Neural progenitor cell (in vitro differentiated cells): ENCODE results near the gene MICALL2. TPM values are rescaled to one million over a fixed set of nuclear protein-coding genes. Genes with fewer than 3 reads are reported as not detected.

Experiments
- DNase-seq: peaks from one replicate; pipeline ENCODE4 v3.0.0-alpha.2; 2016; ENCODE audit warnings: low spot score
- H2AFZ ChIP-seq: fragments of 200-600 bp; sonication (generic); replicated peaks from 2 replicates; pipeline ENCODE4 v1.6.1; 2016; ENCODE audit warnings: antibody characterized with exemption
- H3F3A ChIP-seq: fragments of 200-600 bp; sonication (generic); 2 replicates; pipeline ENCODE4 v1.6.1; 2016; ENCODE audit warnings: antibody characterized with exemption, low read depth
- H3K27ac ChIP-seq: fragments of 200-600 bp; sonication (generic); 2 replicates; pipeline ENCODE4 v1.5.1; 2016; ENCODE audit warnings: mild to moderate bottlenecking
- H3K27me3 ChIP-seq: fragments of 200-600 bp; sonication (generic); 2 replicates; pipeline ENCODE4 v1.6.1; 2016; ENCODE audit warnings: mild to moderate bottlenecking, moderate library complexity
- H3K36me3 ChIP-seq: fragments of 200-600 bp; sonication (generic); 2 replicates; pipeline ENCODE4 v1.5.1; 2016
- H3K4me1 ChIP-seq: fragments of 200-600 bp; sonication (generic); 2 replicates; pipeline ENCODE4 v1.6.1; 2016; ENCODE audit warnings: mixed run types
- H3K4me2 ChIP-seq: fragments of 200-600 bp; sonication (generic); 2 replicates; pipeline ENCODE4 v1.6.1; 2016
- H3K4me3 ChIP-seq: fragments of 200-600 bp; sonication (generic); 2 replicates; pipeline ENCODE4 v1.5.1; 2016
- H3K79me2 ChIP-seq: fragments of 200-600 bp; sonication (generic); 2 replicates; pipeline ENCODE4 v1.6.1; 2016; ENCODE audit warnings: low read depth
- H3K9ac ChIP-seq: fragments of 200-600 bp; sonication (generic); 2 replicates; pipeline ENCODE4 v1.6.1; 2016
- H3K9me3 ChIP-seq: fragments of 200-600 bp; sonication (generic); 2 replicates; pipeline ENCODE4 v1.5.1; 2016; ENCODE audit warnings: low read depth
- H4K20me1 ChIP-seq: fragments of 200-600 bp; sonication (generic); 2 replicates; pipeline ENCODE4 v1.6.1; 2016; ENCODE audit warnings: low read depth
- H3K27ac Mint-ChIP-seq: 3 replicates; pipeline ENCODE4 v1.8.0; 2021; ENCODE audit warnings: mixed read lengths
- H3K27me3 Mint-ChIP-seq: 2 replicates; pipeline ENCODE4 v1.8.0; 2022; ENCODE audit warnings: low read depth, mild to moderate bottlenecking, inconsistent platforms, moderate library complexity, mixed read lengths; ENCODE audit not compliant: insufficient read depth
- H3K36me3 Mint-ChIP-seq: 3 replicates; pipeline ENCODE4 v1.8.0; 2021; ENCODE audit warnings: mixed read lengths
- H3K4me1 Mint-ChIP-seq: 3 replicates; pipeline ENCODE4 v1.8.0; 2021; ENCODE audit warnings: mixed read lengths
- H3K4me3 Mint-ChIP-seq: 3 replicates; pipeline ENCODE4 v1.8.0; 2021; ENCODE audit warnings: mild to moderate bottlenecking, moderate library complexity, mixed read lengths
- H3K9me3 Mint-ChIP-seq: 3 replicates; pipeline ENCODE4 v1.8.0; 2020; ENCODE audit warnings: mixed read lengths
- CTCF ChIP-seq: fragments of 200-600 bp; sonication (generic); IDR thresholded peaks from 2 replicates; pipeline ENCODE4 v1.5.1; 2017; ENCODE audit warnings: antibody characterized with exemption, mild to moderate bottlenecking
- EZH2 ChIP-seq: fragments of 200-600 bp; sonication (generic); IDR thresholded peaks from 2 replicates; pipeline ENCODE4 v1.6.1; 2017; ENCODE audit warnings: antibody characterized with exemption, mild to moderate bottlenecking, moderate library complexity
- EZH2phosphoT487 ChIP-seq: fragments of 200-600 bp; sonication (generic); IDR thresholded peaks from 2 replicates; pipeline ENCODE4 v1.6.1; 2017; ENCODE audit warnings: antibody characterized with exemption
- total RNA-seq: library from RNA; depleted of rRNA; stranded (reverse); fragments of >200 nt; gene quantifications from 2 replicates; pipeline ENCODE4 v1.2.3, GENCODE V29; 2015; ENCODE audit warnings: low replicate concordance

Gene MICALL2
- total RNA-seq, 1 donor from 2014 or later: 6.0 TPM

GRCh38 chr7:1404898-1405548, 54.2 kb downstream of the MICALL2 start:
- peaks cover 38% of the 10 kb centered on the region for H3K27me3 Mint-ChIP-seq
- peaks cover 13% of the 10 kb centered on the region for H3K4me1 Mint-ChIP-seq

GRCh38 chr7:1404460-1404809, 54.8 kb downstream of the MICALL2 start:
- DNase-seq: no peak
- no peaks in the 10 kb centered on the region for H3K9me3 ChIP-seq
- H3K9me3 Mint-ChIP-seq: peaks cover 2% of the 10 kb centered on the region

More at GRCh38 chr7:1404898-1405548, 54.2 kb downstream of the MICALL2 start:
- DNase-seq: peak; percentile 51
- H3F3A ChIP-seq: peaks cover 12% of the 10 kb centered on the region
- no peak overlapping the region for H3K4me3 ChIP-seq
- peaks cover 2% of the 10 kb centered on the region for H3K9me3 Mint-ChIP-seq
- no peak overlapping the region for H3K9ac ChIP-seq
- H3K27ac ChIP-seq: no peak overlapping the region
- H3K27ac Mint-ChIP-seq: no peak overlapping the region
- H2AFZ ChIP-seq: no peak overlapping the region
- TF ChIP-seq EZH2phosphoT487 (no peak), CTCF (no peak), EZH2 (no peak)
- no peaks in the 10 kb centered on the region for H3K9me3 ChIP-seq
- peaks cover 13% of the 10 kb centered on the region for H3K4me1 ChIP-seq
- H3K4me3 Mint-ChIP-seq: no peak overlapping the region
- no peaks in the 10 kb centered on the region for H4K20me1 ChIP-seq
- H3K36me3 ChIP-seq: no peaks in the 10 kb centered on the region
- H3K36me3 Mint-ChIP-seq: no peaks in the 10 kb centered on the region
- H3K79me2 ChIP-seq: no peaks in the 10 kb centered on the region
- H3K27me3 ChIP-seq: peaks cover 99% of the 10 kb centered on the region
- H3K4me2 ChIP-seq: no peak overlapping the region

GRCh38 chr7:1403638-1404459, 55.4 kb downstream of the MICALL2 start:
- H3K27ac ChIP-seq: no peak overlapping the region
- no peaks in the 10 kb centered on the region for H3K9me3 ChIP-seq
- H3K9ac ChIP-seq: no peak overlapping the region
- Mint-ChIP-seq H3K4me3 (peak overlapping the region; percentile 78), H3K9me3 (peaks cover 2% of the 10 kb centered on the region), H3K27me3 (peaks cover 36% of the 10 kb centered on the region), H3K27ac (peak overlapping the region; percentile 88), H3K36me3 (no peaks in the 10 kb centered on the region), H3K4me1 (peaks cover 13% of the 10 kb centered on the region)
- peak overlapping the region; percentile 28 for H3K4me3 ChIP-seq
- H3K4me1 ChIP-seq: peaks cover 13% of the 10 kb centered on the region
- no peaks in the 10 kb centered on the region for H3K79me2 ChIP-seq
- TF ChIP-seq EZH2 (peak; percentile 60), CTCF (no peak)
- peak overlapping the region; percentile 26 for H2AFZ ChIP-seq
- H3K4me2 ChIP-seq: peak overlapping the region; percentile 78
- peak; percentile 66 for DNase-seq
- no peaks in the 10 kb centered on the region for H4K20me1 ChIP-seq
- no peaks in the 10 kb centered on the region for H3K36me3 ChIP-seq
- peaks cover 100% of the 10 kb centered on the region for H3K27me3 ChIP-seq
- peaks cover 12% of the 10 kb centered on the region for H3F3A ChIP-seq

More at GRCh38 chr7:1404460-1404809, 54.8 kb downstream of the MICALL2 start:
- Mint-ChIP-seq H3K27me3 (peaks cover 38% of the 10 kb centered on the region), H3K4me1 (peaks cover 13% of the 10 kb centered on the region), H3K27ac (no peak overlapping the region), H3K36me3 (no peaks in the 10 kb centered on the region), H3K4me3 (peak overlapping the region; percentile 78)
- H3K79me2 ChIP-seq: no peaks in the 10 kb centered on the region
- peak overlapping the region; percentile 28 for H3K4me3 ChIP-seq
- H3F3A ChIP-seq: peaks cover 12% of the 10 kb centered on the region
- H3K27me3 ChIP-seq: peaks cover 99% of the 10 kb centered on the region
- peaks cover 13% of the 10 kb centered on the region for H3K4me1 ChIP-seq
- H3K36me3 ChIP-seq: no peaks in the 10 kb centered on the region
- H3K4me2 ChIP-seq: peak overlapping the region; percentile 78
- no peak for TF ChIP-seq CTCF
- no peak for TF ChIP-seq EZH2phosphoT487
- no peak for TF ChIP-seq EZH2
- no peak overlapping the region for H2AFZ ChIP-seq
- H4K20me1 ChIP-seq: no peaks in the 10 kb centered on the region
- H3K27ac ChIP-seq: no peak overlapping the region
- no peak overlapping the region for H3K9ac ChIP-seq
